HCEC 1CT (cell line): Measurements from ENCODE around the gene CAPN8.
A peak's percentile ranks its signal among the peaks of the same experiment; 100 is the strongest.

Experiments used
- DNase-seq: peaks from one replicate; pipeline ENCODE4 v3.0.0-alpha.2; 2017

The CAPN8 gene

DNA sequence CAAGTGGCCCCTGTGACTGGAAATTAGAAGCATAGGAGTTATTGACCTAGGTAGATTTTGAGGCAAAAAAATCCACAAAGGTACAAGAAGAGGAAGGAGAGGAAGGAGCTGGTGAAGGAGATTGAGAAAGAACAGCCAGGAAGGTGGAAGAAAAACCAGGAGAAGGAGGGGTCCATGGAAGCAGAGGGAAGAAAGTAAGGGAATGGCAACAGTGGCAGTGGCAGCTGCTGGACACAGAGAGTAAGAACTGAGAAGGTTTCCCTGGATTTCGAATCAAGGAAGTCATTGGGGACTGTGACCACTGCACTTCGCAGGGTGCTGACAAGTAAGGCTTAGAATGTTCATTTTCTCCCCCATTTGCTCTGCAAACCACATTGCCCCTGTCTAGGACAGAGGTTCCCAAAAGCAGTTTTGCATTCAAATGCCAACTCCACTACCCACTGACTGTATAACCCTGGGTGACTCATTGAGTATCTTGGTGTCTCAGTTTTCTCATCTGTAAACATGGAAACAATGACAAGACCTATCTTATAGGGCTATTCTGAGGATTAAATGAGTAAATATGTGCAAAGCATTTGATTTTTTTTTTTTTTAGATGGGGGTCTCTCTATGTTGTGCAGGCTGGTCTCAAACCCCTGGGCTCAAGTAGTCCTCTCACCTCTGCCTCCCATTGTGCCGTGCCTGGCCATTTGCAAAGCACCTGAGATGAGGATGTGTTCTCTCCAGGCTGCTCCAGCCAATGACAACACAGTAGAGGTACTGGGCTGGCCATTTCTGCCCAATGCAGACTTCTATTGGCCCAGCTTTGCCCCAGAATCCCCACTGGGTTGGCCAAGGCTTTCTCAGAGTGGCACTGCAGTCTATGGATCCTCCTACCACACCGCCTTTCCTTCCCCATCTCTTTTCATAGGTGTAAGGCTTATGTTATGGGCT, 37.5 kb upstream of the CAPN8 start:
- DNase-seq: peak; percentile 80

DNA sequence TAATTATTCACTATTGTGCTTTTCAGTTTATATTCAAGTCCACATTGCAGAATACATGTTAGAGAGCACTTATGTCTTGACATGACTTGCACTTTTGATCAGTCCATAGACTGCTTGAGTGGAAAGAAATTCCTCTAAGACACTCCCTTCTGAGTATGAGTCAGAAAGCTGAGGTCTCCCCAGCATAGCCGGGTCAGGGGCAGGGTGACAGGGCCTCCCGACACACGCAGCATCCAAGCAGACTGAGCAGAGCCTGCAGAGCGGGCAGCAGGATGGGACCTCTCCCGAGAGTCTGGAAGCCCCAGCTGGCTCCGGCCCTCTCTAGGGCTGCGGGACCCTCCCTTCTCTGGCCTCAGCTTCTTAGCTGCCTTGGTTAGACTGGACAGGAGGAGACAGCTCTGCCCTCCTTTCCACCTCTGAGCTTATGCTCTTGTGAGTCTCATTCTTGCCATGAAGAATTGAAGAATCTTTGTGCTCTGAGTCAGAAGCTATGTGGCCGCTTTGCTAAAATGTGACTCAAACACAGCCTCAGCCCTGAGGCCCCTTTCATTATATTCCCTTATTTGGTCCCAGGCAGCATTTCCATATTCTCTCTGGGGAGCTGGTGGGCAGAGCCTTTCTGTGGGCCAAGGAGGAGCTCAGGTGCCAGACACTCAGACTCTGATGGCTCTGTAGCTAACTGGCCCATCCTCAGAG, 35.6 kb upstream of the CAPN8 start:
- DNase-seq: peak; percentile 99

- DNase-seq: no peak
Observed at GRCh38 chr1:223700388-223700918, 35.0 kb upstream of the CAPN8 start.

DNA sequence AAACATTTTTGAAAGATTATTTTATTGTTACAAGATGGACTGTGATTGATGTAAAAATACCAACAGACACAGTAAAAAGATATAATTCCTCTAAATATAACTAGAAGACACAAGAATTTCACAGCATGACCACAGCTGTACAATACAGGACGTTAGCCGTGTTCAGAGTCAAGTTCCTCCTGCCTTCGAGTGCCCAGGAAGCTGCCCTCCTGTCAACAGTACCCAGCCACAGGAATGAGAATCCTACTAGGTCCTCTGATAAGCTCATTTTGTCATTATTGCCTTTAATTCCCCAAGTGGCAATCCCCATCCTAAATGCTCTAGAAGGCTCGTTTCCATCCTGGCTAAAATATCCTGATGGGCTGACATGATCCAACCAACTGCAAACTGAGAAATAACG, 30.4 kb upstream of the CAPN8 start:
- no peak for DNase-seq

GRCh38 chr1:223695014-223695548, 29.6 kb upstream of the CAPN8 start:
- DNase-seq: no peak

DNA sequence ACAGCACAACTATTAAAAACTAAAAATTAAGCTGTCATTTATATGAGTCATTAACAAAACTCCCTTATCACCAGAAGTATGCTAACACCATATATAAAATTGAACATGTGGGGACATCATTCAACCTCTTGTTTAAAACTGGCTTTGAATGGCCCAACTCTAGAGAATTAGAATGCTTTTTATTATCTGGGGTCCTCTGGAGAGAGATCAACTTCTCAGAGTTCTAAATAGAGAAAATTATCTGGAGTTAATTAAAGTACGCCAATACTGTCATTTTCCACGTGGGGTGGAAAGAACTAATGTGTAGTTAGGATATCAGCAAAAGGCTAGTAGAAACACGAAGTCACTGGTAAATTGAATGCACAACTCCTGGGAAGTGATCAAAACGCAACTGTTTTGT, 25.6 kb upstream of the CAPN8 start:
- DNase-seq: no peak

DNA sequence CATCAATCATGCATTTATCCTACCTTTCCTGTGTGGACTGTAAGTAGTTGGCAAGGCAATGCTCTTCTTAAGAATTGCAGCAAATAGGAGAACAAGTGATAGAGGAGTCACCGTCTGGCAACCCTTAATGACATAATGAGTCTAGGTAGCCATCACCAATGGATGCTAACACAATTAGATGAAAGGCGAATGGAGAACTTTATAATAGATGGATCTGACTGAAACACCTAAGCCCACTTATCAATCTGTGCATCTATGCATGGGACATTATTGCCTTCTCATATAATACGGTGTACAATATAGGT, 18.9 kb upstream of the CAPN8 start:
- no peak for DNase-seq

DNA sequence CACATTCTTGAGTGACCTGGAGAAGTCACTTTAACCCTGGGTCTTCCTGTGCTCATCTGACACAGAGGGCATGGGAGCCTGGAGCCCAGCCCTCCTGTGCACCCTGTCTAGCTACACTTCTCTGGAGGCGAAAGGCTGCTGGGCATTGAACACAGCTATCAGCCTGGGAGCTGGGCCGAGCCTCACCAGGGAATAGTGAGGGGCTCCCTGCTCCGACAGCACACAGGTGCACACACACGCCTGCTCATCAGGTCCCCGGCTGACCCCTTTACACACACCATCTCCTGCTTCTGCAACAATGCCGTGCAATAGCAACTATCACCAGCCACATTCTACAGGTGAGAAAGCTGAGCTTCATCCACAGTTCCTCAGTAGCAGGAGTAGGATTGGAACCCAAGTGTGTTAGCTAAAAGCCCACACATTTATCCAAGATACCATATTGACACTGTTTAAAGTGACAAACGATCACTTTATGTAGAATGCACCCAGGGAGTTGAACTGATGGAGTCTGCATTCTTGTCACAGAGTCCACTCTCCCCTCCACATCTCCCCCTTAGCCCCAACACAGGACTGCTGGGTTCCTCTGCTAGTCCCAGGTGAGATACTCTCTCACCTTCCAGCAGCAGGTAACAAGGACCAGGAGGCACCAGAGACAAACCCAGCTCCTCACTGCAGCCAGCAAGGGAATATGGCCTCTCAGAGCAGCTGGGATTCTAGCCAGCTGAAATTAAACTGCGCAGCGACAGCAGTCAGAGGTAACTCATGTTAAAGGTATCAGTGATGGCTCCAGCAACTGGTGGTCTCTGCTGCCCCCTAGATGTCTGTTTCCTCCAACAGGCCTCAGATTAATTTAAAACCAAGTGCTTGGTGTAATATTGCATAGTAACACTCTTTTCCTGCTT, 18.3 kb upstream of the CAPN8 start:
- peak; percentile 39 for DNase-seq

DNA sequence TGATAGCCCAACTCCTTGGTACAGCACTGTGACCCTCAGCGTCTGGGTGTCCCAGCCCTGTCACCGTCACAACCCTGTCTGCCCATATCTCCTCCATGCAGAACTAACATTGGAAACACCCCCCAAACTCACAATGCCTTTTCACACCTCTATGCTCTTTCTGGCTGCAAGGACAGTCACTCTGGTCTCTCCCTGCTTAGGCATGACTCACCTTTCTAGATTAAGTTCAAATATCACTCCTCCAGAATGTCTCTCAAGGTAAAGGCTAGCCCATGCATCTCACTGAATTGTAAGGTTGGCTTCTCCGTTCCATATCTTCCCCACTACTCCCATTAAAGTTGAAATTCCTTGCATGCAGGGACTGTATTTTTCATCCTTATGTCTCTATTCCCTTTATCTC, 17.0 kb upstream of the CAPN8 start:
- DNase-seq: no peak

- DNase-seq: no peak
Observed at GRCh38 chr1:223680188-223680587, 14.7 kb upstream of the CAPN8 start.

GRCh38 chr1:223678841-223679240, 13.3 kb upstream of the CAPN8 start:
- no peak for DNase-seq

- no peak for DNase-seq
Observed at GRCh38 chr1:223674119-223674890, 8.8 kb upstream of the CAPN8 start.

GRCh38 chr1:223670458-223671159, 5.1 kb upstream of the CAPN8 start:
- DNase-seq: peak; percentile 49

GRCh38 chr1:223669003-223669795, 3.7 kb upstream of the CAPN8 start:
- DNase-seq: no peak

GRCh38 chr1:223667484-223668182, 2.1 kb upstream of the CAPN8 start:
- DNase-seq: no peak

- no peak for DNase-seq
Observed at GRCh38 chr1:223664106-223664505, 1.4 kb downstream of the CAPN8 start.

DNA sequence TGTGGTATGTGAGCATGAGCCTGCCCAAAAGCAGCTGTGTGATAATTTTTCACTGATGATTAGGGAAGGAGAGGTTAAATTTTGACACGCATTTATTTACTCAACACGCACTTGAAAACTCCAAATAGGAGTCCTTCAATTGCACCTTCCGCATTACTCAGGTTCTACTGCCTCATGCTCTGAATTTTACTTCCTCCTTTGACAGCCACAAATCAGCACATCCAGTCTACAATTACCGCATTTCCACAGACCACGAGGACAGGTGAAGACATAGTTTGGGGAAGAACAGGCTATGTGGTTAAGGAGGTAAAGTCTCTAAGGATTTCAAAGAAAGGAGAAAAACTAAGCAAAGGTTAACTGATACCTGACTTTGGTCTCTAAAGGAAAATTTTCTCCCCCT, 2.6 kb downstream of the CAPN8 start:
- DNase-seq: no peak

DNA sequence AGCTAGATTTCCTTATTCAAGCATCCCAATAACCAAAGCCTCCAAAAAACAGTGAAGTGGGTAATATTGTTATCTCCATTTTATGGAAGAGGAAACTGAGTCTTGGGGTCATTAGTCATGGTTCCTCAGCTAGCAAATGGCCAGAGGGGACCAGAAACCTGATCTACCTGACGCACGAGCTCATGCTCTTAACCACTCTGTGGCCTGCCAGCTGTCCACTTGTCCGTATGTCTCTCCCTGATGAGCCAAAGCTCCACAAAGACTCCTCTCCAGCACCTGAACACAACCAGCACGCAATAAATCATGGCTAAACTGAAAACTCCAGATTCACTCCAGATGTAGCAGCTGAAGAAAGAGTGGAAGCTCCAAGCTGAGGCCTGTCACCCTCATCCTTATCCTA, 5.8 kb downstream of the CAPN8 start:
- no peak for DNase-seq

- no peak for DNase-seq
Observed at GRCh38 chr1:223657978-223658377, 7.5 kb downstream of the CAPN8 start.

DNA sequence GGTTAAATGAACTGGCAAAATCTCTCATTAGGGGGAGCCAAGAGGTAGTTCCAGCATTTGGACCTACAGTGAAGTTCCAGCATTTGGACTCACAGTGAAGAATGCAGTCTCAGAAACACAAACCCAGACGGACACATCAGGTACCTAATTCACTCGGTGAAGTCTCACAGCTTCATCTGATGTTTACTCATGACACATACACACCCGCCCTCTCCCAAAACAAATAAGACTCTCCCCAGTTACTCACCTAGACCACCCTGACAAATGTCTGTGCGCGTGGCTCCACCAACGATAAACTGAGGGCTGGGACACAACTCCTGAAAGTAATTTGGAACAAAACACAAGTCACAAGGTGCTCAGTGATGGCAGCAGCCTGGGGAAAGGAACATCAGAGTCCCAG, 11.4 kb downstream of the CAPN8 start:
- DNase-seq: no peak
